ENCODE data around the gene CST3. TPM values are rescaled to one million over a fixed set of nuclear protein-coding genes. Genes with fewer than 3 reads are reported as not detected.

The CST3 gene
- total RNA-seq, 1 donor from 2014 or later: 291 TPM

DNA sequence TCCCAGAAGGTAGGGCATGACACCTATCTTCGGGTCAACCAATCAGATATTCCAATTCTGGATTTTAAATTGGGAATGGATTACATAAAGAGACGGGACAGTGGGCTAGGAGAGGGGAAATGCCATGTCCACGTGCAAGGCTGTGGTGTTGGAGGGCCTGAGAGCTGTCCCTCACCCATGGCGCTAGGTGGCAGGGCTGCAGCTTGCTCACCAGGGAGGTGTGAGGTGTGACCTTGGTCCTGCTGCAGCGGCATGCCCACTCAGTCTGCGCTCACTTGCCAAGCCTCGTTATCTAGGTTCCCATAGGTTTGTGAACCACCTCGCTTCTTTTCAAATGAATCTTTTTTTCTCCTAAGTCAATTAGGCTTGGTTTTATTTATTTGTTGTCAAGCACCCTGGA lies 19.4 kb upstream of the CST3 start:
- Mint-ChIP-seq H3K27me3 (peaks cover 3% of the 10 kb centered on the region), H3K36me3 (no peaks in the 10 kb centered on the region), H3K4me3 (no peak overlapping the region), H3K4me1 (ENCODE audit: unreplicated experiment) (peaks cover 12% of the 10 kb centered on the region), H3K27ac (no peak overlapping the region), H3K9me3 (no peaks in the 10 kb centered on the region)
- TF ChIP-seq, protein P1, sequence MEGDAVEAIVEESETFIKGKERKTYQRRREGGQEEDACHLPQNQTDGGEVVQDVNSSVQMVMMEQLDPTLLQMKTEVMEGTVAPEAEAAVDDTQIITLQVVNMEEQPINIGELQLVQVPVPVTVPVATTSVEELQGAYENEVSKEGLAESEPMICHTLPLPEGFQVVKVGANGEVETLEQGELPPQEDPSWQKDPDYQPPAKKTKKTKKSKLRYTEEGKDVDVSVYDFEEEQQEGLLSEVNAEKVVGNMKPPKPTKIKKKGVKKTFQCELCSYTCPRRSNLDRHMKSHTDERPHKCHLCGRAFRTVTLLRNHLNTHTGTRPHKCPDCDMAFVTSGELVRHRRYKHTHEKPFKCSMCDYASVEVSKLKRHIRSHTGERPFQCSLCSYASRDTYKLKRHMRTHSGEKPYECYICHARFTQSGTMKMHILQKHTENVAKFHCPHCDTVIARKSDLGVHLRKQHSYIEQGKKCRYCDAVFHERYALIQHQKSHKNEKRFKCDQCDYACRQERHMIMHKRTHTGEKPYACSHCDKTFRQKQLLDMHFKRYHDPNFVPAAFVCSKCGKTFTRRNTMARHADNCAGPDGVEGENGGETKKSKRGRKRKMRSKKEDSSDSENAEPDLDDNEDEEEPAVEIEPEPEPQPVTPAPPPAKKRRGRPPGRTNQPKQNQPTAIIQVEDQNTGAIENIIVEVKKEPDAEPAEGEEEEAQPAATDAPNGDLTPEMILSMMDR (conservative IDR thresholded peaks at IDR 0.05): no peak
- no peak for DNase-seq (ENCODE audit: extremely low spot score, unreplicated experiment)

DNA sequence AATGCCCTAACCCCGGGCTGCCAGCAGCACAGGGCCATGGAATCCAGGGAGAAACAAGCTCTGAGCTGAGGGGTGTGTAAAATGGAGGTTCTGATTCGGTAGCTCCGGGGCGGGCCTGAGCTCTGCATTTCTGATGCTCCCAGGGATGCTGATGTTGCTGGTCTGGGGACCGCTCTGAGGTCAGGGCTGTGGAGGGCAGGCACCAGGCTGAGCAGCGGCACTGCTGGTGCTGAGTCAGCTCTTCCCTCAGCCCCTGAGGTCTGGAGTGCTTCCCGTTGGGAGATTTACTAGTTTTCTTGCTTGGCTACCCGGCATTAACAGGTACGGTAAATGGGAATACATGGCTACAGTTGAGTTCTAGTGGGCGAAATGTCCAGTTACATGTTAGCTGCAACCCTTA lies 18.6 kb upstream of the CST3 start:
- Mint-ChIP-seq H3K36me3 (no peaks in the 10 kb centered on the region), H3K27ac (no peak overlapping the region), H3K9me3 (no peaks in the 10 kb centered on the region), H3K4me1 (ENCODE audit: unreplicated experiment) (peaks cover 12% of the 10 kb centered on the region), H3K27me3 (peaks cover 3% of the 10 kb centered on the region), H3K4me3 (no peak overlapping the region)
- DNase-seq (ENCODE audit: extremely low spot score, unreplicated experiment): no peak
- TF ChIP-seq, protein P1 (conservative IDR thresholded peaks at IDR 0.05): no peak

DNA sequence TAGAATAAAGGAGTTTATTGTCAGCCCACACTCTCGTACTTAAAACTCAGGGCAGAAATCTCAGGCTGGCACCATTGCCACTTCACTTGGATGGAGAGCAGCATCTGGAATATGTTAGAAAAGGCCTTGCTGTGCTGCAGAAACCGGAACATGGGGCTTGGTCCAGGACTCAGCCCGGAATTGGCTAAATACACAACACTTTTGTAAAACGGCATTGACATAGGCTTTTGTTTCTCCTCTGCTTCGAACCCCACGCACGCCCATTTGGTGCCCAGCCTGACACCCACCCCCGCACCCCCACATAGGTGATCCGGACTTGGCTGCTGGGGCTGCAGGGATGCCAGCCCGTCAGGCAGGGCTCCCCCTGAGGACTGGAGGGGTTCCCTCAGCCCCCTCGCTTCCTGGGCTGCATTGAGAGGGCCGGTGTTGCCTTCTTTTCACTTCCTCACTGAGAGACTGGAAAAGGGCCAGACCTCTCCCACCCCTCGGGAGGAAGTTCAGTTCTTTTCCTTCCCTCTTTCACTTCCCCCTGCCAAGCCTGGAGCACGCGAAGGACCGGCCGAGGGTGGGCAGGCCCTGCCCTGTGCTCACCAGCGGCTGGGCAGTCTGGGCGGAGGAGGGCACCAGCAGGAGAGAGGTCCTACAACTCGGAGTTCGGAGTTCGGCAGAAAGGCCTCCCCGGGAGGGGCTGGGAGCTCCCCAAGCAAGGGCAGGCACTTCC lies 17.9 kb upstream of the CST3 start:
- Mint-ChIP-seq H3K4me3 (no peak overlapping the region), H3K4me1 (ENCODE audit: unreplicated experiment) (peaks cover 12% of the 10 kb centered on the region), H3K36me3 (no peaks in the 10 kb centered on the region), H3K9me3 (no peaks in the 10 kb centered on the region), H3K27me3 (peaks cover 3% of the 10 kb centered on the region), H3K27ac (no peak overlapping the region)
- TF ChIP-seq, protein P1 (conservative IDR thresholded peaks at IDR 0.05): no peak
- DNase-seq (ENCODE audit: extremely low spot score, unreplicated experiment): no peak

DNA sequence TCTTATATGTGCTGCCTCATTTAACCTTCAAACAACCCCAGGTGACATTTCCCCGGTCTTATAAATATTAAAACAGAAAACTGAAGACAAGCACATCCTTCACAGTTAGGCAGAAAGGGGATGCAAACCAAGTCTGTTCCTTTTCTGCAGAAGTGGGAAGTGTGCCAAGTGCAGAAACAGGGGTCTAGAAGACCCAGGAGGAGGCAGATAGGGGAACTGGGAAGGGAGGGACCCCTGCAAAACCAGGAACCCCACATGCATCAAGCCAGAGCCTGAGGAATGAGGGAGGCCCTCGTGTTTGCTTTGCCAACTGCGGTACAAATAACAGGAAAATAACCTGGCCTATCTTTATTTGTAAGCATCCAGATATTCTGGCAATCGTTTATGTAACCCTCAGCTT lies 17.0 kb upstream of the CST3 start:
- Mint-ChIP-seq H3K4me1 (ENCODE audit: unreplicated experiment) (peaks cover 8% of the 10 kb centered on the region), H3K27ac (peak overlapping the region; percentile 19), H3K4me3 (no peak overlapping the region), H3K9me3 (no peaks in the 10 kb centered on the region), H3K27me3 (no peaks in the 10 kb centered on the region), H3K36me3 (no peaks in the 10 kb centered on the region)
- DNase-seq (ENCODE audit: extremely low spot score, unreplicated experiment): no peak
- TF ChIP-seq, protein P1 (conservative IDR thresholded peaks at IDR 0.05): no peak

DNA sequence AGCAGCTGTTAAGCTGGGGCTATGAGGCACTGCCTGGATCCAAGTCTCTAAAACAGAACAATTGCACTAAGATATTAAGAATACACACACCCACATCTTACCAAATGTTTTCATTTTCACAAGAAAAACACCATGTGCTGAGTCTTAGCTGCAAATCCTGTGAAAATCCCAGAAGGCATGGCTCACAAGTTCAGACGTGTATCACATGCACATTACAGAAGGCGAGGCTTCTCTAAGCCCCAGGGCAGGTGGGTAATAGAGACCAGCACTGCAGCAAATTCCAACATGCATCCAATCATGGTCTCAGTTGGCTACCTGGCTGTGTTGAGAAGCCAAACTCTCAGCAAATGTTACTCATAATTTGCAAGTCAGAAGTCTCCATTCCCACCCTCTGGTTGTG lies 16.2 kb upstream of the CST3 start:
- H3K4me3 Mint-ChIP-seq: no peak overlapping the region
- DNase-seq (ENCODE audit: extremely low spot score, unreplicated experiment): no peak
- TF ChIP-seq, protein P1 (conservative IDR thresholded peaks at IDR 0.05): no peak

More for the DNA sequence above, 16.2 kb upstream of the CST3 start:
- Mint-ChIP-seq H3K9me3 (no peaks in the 10 kb centered on the region), H3K27me3 (no peaks in the 10 kb centered on the region), H3K4me1 (ENCODE audit: unreplicated experiment) (peaks cover 5% of the 10 kb centered on the region), H3K36me3 (no peaks in the 10 kb centered on the region), H3K27ac (no peak overlapping the region)
